Activated T-helper 2 cell treated with anti-CD3 and anti-CD28 coated beads, Interferon-gamma antibody, Interleukin-2, Interleukin-4, amounts not matched to agents 10 μg/mL and 5 μg/mL and 100 μg/mL, durations not matched to agents 14 hours and 24 hours and 36 hours (primary cell): ENCODE measurements around the gene GTF2IRD1. TPM values are rescaled to one million over a fixed set of nuclear protein-coding genes. Genes with fewer than 3 reads are reported as not detected.
"Not testable (repeated sequence)": the region's sequence is repeated elsewhere in the genome, so short reads cannot be mapped to it uniquely, and the experiment has no call there.

Experiments
- DNase-seq: peaks from one replicate; pipeline ENCODE4 v3.0.0; 2021; ENCODE audit warnings: low spot score
- H3K27ac Mint-ChIP-seq: one replicate; pipeline ENCODE4 v1.8.0; 2021; ENCODE audit warnings: mixed read lengths
- H3K27me3 Mint-ChIP-seq: one replicate; pipeline ENCODE4 v1.8.0; 2021; ENCODE audit warnings: low read depth, mixed read lengths
- H3K36me3 Mint-ChIP-seq: one replicate; pipeline ENCODE4 v1.8.0; 2021; ENCODE audit warnings: low read depth, mixed read lengths
- H3K4me1 Mint-ChIP-seq: one replicate; pipeline ENCODE4 v1.8.0; 2021; ENCODE audit warnings: low read depth, mixed read lengths
- H3K4me3 Mint-ChIP-seq: one replicate; pipeline ENCODE4 v1.8.0; 2021; ENCODE audit warnings: low read depth, mild to moderate bottlenecking, moderate library complexity, mixed read lengths
- H3K9me3 Mint-ChIP-seq: one replicate; pipeline ENCODE4 v1.8.0; 2021; ENCODE audit warnings: mixed read lengths
- intact Hi-C: fragments of 100-400 bp; cut with micrococcal nuclease; formaldehyde crosslinking; loops from one replicate; pipeline ENCODE4 v1.15.1; 2023
- total RNA-seq: library from RNA; stranded (reverse); gene quantifications from 2 replicates; pipeline ENCODE4 v1.2.3, GENCODE V29; 2022

Gene GTF2IRD1
- total RNA-seq, 1 donor from 2014 or later: 3.1 TPM

DNA sequence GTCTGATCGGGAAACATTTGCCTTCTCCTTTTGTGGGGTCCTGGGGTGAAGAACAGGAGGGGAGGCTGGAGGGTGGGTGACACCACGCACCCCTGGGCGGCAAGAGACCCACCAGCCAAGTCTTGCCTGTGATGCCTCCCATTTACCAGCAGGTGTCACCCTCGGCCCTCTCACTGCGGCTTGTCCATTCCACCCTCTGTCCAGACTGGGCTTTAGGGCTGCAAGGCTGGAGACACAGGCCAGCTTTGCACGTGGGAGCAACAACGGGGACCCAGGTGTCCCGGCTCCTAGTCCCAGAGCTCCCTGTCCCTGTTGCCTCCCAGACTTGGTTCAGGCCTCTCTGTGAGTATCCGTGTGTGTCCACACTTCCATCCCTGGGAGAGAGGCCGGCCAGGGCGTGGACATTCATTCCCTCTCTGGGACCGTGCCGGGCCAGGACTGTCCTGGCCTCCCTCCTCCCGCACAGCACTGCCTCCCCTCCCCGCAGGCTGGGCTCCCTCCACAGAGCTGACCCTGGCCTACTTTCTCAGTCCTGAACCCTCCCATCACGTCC is 36.2 kb upstream of the GTF2IRD1 start:
- Mint-ChIP-seq H3K4me3 (no peak overlapping the region), H3K4me1 (no peaks in the 10 kb centered on the region), H3K27ac (no peak overlapping the region), H3K36me3 (no peaks in the 10 kb centered on the region), H3K27me3 (no peaks in the 10 kb centered on the region), H3K9me3 (no peaks in the 10 kb centered on the region)
- intact Hi-C loops: loop anchor here (2.0 kb wide), 1 partner anchor 149 kb away; no protein-coding TSS in a partner anchor
- peak; percentile 35 for DNase-seq

- Mint-ChIP-seq H3K9me3 (no peaks in the 10 kb centered on the region), H3K27ac (no peak overlapping the region), H3K4me1 (no peaks in the 10 kb centered on the region), H3K4me3 (no peak overlapping the region), H3K36me3 (no peaks in the 10 kb centered on the region), H3K27me3 (no peaks in the 10 kb centered on the region)
- no peak for DNase-seq
- intact Hi-C loops: no loop called here
These were observed 35.6 kb upstream of the GTF2IRD1 start for GRCh38 chr7:74418076-74418475.

- Mint-ChIP-seq H3K27ac (no peak overlapping the region), H3K4me3 (no peak overlapping the region), H3K36me3 (no peaks in the 10 kb centered on the region), H3K27me3 (no peaks in the 10 kb centered on the region), H3K4me1 (no peaks in the 10 kb centered on the region), H3K9me3 (no peaks in the 10 kb centered on the region)
- intact Hi-C loops: no loop called here
- DNase-seq: no peak
These were observed 35.2 kb upstream of the GTF2IRD1 start for GRCh38 chr7:74418538-74418937.

DNA sequence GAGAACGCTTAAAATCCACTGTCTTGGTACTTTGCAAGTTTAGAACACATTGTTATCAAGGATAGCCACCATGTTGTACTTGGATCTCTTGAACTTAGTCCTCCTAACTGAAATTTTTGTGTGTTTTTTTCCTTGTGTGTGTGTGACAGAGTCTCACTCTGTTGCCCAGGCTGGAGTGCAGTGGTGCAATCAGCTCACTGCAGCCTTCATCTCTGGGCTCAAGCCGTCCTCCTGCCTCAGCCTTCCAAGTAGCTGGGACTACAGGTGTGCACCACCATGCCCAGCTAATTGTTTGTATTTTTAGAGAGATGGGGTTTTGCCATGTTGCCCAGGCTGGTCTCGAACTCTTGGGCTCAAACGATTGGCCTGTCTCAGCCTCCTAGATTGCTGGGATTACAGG is 34.5 kb upstream of the GTF2IRD1 start:
- intact Hi-C loops, H3K36me3 Mint-ChIP-seq, H3K4me1 Mint-ChIP-seq, H3K4me3 Mint-ChIP-seq, H3K9me3 Mint-ChIP-seq, H3K27me3 Mint-ChIP-seq, DNase-seq, H3K27ac Mint-ChIP-seq: not testable (repeated sequence)

GRCh38 chr7:74420006-74420405 is 33.7 kb upstream of the GTF2IRD1 start:
- intact Hi-C loops: no loop called here
- no peaks in the 10 kb centered on the region for H3K36me3 Mint-ChIP-seq
- no peaks in the 10 kb centered on the region for H3K27me3 Mint-ChIP-seq
- no peak overlapping the region for H3K27ac Mint-ChIP-seq
- no peaks in the 10 kb centered on the region for H3K9me3 Mint-ChIP-seq
- H3K4me1 Mint-ChIP-seq: no peaks in the 10 kb centered on the region
- no peak for DNase-seq
- H3K4me3 Mint-ChIP-seq: no peak overlapping the region

- intact Hi-C loops: no loop called here
- Mint-ChIP-seq H3K4me3 (no peak overlapping the region), H3K9me3 (no peaks in the 10 kb centered on the region)
These were observed 29.3 kb upstream of the GTF2IRD1 start for GRCh38 chr7:74424291-74424880.

GRCh38 chr7:74428023-74428422 is 25.7 kb upstream of the GTF2IRD1 start:
- intact Hi-C loops: no loop called here
- Mint-ChIP-seq H3K36me3 (no peaks in the 10 kb centered on the region), H3K27me3 (no peaks in the 10 kb centered on the region), H3K27ac (no peak overlapping the region), H3K4me1 (no peaks in the 10 kb centered on the region), H3K4me3 (no peak overlapping the region), H3K9me3 (no peaks in the 10 kb centered on the region)
- no peak for DNase-seq

More at GRCh38 chr7:74424291-74424880, 29.3 kb upstream of the GTF2IRD1 start:
- H3K36me3 Mint-ChIP-seq: no peaks in the 10 kb centered on the region
- H3K27me3 Mint-ChIP-seq: no peaks in the 10 kb centered on the region
- no peaks in the 10 kb centered on the region for H3K4me1 Mint-ChIP-seq
- H3K27ac Mint-ChIP-seq: no peak overlapping the region
- no peak for DNase-seq

GRCh38 chr7:74429153-74429747 is 24.5 kb upstream of the GTF2IRD1 start:
- no peak overlapping the region for H3K4me3 Mint-ChIP-seq
- no peaks in the 10 kb centered on the region for H3K9me3 Mint-ChIP-seq
- intact Hi-C loops: no loop called here
- H3K27ac Mint-ChIP-seq: no peak overlapping the region
- H3K4me1 Mint-ChIP-seq: no peaks in the 10 kb centered on the region
- no peak for DNase-seq
- H3K27me3 Mint-ChIP-seq: no peaks in the 10 kb centered on the region
- no peaks in the 10 kb centered on the region for H3K36me3 Mint-ChIP-seq

GRCh38 chr7:74430409-74430808 is 23.3 kb upstream of the GTF2IRD1 start:
- DNase-seq, intact Hi-C loops, H3K9me3 Mint-ChIP-seq, H3K36me3 Mint-ChIP-seq, H3K27me3 Mint-ChIP-seq, H3K4me3 Mint-ChIP-seq, H3K4me1 Mint-ChIP-seq, H3K27ac Mint-ChIP-seq: not testable (repeated sequence)

DNA sequence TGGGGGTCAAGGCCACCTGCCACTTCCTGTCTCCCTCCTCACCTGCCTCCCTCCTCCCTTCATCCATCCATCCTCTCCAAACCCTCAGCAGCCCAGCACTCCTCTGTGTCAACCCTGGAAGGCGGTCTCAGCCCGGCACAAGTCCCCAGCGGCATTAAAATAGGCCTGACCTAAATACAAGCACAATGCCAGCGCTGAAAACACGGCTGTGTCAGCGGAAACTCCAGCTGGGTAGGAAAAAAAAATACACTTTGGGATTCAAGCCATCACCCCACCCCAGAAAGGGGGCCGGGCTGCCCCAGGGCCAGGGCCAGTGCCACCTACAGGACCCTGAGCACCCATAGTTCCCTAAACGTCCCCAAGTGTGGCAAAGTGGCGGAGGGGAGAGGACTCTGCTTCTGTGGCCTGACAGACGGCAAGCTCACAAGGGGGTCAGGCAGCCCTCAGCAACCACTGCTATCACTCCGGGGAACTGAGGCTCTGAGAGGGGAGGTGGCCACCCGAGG is 22.7 kb upstream of the GTF2IRD1 start:
- Mint-ChIP-seq H3K36me3 (no peaks in the 10 kb centered on the region), H3K27me3 (no peaks in the 10 kb centered on the region), H3K4me1 (no peaks in the 10 kb centered on the region), H3K27ac (no peak overlapping the region), H3K4me3 (no peak overlapping the region), H3K9me3 (no peaks in the 10 kb centered on the region)
- DNase-seq: no peak
- intact Hi-C loops: no loop called here

DNA sequence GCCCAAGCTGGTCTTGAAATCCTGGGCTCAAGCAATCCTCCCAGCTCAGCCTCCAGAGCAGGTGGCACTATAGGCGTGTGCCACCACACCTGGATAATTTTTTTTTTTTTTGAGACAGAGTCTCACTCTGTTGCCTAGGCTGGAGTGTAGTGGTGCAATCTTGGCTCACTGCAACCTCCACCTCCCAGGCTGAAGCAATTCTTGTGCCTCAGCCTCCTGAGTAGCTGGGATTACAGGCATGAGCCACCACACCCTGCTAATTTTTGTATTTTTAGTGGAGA is 16.5 kb upstream of the GTF2IRD1 start:
- H3K27ac Mint-ChIP-seq, H3K9me3 Mint-ChIP-seq, H3K36me3 Mint-ChIP-seq, DNase-seq, intact Hi-C loops, H3K4me1 Mint-ChIP-seq, H3K27me3 Mint-ChIP-seq, H3K4me3 Mint-ChIP-seq: not testable (repeated sequence)

- Mint-ChIP-seq H3K4me3 (no peak overlapping the region), H3K27me3 (peaks cover 2% of the 10 kb centered on the region), H3K36me3 (no peaks in the 10 kb centered on the region), H3K27ac (no peak overlapping the region), H3K9me3 (peaks cover 6% of the 10 kb centered on the region), H3K4me1 (no peaks in the 10 kb centered on the region)
- no peak for DNase-seq
- intact Hi-C loops: no loop called here
These were observed 15.4 kb upstream of the GTF2IRD1 start for GRCh38 chr7:74438327-74438726.

GRCh38 chr7:74439541-74439940 is 14.2 kb upstream of the GTF2IRD1 start:
- H3K4me1 Mint-ChIP-seq: no peaks in the 10 kb centered on the region
- DNase-seq: no peak
- H3K4me3 Mint-ChIP-seq: no peak overlapping the region
- H3K27ac Mint-ChIP-seq: no peak overlapping the region
- peaks cover 6% of the 10 kb centered on the region for H3K9me3 Mint-ChIP-seq
- no peaks in the 10 kb centered on the region for H3K36me3 Mint-ChIP-seq
- peaks cover 2% of the 10 kb centered on the region for H3K27me3 Mint-ChIP-seq
- intact Hi-C loops: no loop called here
